Stimulated activated CD8-positive, alpha-beta memory T cell treated with anti-CD3 and anti-CD28 coated beads, Interleukin-4, amount 100 ng/mL, for 24 hours (primary cell): ENCODE data around the gene MTAP.

Source experiments
- DNase-seq: peaks from one replicate; pipeline ENCODE4 v3.0.0-alpha.2; 2020; ENCODE audit warnings: low read depth

MTAP gene

DNA sequence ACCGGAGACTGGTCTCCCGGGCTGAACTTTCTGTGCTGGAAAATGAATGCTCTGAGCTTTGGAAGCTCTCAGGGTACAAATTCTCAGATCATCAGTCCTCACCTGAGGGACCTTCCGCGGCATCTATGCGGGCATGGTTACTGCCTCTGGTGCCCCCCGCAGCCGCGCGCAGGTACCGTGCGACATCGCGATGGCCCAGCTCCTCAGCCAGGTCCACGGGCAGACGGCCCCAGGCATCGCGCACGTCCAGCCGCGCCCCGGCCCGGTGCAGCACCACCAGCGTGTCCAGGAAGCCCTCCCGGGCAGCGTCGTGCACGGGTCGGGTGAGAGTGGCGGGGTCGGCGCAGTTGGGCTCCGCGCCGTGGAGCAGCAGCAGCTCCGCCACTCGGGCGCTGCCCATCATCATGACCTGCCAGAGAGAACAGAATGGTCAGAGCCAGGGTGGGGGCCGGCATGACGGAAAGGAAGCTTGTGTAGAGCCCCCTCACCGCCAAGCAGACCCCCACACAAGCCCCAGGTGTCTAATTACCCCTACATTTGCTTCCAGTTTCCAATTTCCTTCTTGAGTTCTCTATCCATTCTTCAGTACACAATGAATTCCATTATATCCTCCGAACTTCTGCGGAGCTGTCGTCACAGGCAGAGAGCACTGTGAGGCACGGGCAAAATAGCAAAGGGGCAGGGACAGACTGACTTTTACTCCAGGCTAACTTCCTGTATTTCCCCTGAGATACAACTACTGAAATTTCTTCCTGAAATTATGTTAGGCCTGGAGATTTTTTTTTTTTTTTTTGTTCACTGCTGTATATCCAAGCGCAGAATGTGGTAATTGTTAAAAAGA is 168.6 kb downstream of the MTAP start:
- DNase-seq = no peak

DNA sequence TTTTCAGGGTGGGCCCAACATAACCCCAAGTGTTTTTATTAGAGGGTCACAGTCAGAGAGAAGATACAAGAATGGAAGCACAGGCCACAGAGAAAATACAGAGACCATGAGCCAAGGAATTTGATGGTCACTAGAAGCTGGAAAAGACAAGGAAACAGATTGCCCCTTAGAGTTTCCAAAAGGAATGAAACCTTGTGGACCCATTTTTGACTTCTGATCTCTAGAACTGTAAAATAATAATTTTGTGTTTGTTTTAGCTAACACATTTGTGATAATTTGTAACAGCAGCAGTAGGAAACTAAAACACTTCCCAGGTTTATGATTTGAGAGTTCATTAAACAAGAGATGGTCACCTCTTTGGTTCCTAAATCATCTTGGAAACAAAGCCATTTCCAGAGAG is 169.9 kb downstream of the MTAP start:
- no peak for DNase-seq

DNA sequence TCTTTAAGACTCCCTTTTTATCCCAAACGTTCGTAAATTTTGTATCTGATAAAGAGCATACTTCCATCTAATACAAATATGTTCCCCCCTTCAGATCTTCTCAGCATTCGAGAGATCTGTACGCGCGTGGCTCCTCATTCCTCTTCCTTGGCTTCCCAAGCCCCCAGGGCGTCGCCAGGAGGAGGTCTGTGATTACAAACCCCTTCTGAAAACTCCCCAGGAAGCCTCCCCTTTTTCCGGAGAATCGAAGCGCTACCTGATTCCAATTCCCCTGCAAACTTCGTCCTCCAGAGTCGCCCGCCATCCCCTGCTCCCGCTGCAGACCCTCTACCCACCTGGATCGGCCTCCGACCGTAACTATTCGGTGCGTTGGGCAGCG is 171.9 kb downstream of the MTAP start:
- DNase-seq = no peak

DNA sequence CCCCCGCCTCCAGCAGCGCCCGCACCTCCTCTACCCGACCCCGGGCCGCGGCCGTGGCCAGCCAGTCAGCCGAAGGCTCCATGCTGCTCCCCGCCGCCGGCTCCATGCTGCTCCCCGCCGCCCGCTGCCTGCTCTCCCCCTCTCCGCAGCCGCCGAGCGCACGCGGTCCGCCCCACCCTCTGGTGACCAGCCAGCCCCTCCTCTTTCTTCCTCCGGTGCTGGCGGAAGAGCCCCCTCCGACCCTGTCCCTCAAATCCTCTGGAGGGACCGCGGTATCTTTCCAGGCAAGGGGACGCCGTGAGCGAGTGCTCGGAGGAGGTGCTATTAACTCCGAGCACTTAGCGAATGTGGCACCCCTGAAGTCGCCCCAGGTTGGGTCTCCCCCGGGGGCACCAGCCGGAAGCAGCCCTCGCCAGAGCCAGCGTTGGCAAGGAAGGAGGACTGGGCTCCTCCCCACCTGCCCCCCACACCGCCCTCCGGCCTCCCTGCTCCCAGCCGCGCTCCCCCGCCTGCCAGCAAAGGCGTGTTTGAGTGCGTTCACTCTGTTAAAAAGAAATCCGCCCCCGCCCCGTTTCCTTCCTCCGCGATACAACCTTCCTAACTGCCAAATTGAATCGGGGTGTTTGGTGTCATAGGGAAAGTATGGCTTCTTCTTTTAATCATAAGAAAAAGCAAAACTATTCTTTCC is 172.4 kb downstream of the MTAP start:
- DNase-seq = peak; percentile 24

DNA sequence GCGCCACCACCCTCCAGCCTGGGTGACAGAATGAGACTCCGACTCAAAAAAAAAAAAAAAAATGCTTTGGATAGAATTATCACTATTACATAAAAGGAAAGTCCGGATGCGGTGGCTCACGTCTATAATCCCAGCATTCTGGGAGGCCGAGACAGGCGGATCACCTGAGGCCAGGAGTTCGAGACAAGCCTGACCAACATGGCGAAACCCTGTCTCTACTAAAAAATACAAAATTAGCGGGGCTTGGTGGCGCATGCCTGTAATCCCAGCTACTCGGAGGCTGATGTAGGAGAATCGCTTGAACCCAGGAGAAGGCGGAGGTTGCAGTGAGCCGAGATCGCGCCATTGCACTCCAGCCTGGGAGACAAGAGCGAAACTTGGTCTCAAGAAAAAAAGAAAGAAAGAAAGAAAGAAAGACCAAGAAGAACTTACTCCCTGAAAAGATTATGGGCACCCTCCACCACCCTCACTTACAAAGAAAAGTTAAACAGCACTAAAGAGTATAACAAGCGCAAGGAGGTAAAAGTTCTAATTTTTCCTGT is 174.0 kb downstream of the MTAP start:
- DNase-seq = no peak

DNA sequence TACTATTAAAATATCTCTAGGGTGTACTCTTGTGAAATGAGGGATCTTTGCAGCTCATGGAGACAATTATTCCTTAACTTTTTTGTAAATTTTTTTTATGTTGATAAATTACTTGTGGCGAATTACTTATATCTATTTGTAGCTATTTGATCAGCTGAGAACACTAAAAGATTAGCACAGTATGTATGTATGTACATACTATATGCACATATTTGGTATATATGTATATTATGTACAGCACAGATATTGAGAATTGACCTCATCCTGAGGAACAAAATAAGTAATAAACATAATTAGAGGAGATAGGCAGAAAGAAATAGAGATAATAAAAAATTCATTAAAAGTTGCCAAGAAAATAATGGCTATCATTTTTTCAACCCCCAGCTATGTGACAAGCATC is 180.0 kb downstream of the MTAP start:
- no peak for DNase-seq

DNA sequence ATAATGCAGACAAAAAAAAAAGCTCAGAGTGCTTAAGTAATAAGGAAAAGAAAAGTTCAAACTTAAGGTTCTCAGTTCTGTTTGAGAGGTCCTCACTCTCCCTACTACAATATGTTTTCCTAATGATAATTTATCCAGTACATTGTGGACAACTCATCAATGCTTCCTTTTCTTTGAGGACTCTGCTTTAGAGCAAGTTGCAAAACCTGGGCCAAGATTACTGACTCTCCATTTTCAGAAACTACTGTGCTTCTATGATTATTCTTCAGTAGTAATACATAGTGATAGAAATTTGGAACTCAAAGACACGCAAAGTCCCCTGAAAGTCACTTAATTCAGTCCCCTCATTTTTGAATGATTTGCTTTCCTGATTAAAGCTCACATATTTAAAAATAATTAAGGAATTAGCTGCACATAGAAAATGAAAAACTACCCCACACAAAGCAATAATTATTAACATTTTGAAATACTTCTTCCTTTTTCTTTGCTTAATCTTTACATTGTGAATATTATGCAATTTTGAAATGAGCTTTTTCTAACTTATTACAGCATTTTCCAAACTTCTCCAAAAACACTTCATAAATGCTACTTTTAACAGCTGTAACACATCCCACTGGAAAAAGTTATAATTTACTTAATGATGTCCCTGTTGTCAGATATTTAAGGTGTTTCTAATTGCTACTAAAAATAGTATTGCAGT is 180.6 kb downstream of the MTAP start:
- DNase-seq = no peak

DNA sequence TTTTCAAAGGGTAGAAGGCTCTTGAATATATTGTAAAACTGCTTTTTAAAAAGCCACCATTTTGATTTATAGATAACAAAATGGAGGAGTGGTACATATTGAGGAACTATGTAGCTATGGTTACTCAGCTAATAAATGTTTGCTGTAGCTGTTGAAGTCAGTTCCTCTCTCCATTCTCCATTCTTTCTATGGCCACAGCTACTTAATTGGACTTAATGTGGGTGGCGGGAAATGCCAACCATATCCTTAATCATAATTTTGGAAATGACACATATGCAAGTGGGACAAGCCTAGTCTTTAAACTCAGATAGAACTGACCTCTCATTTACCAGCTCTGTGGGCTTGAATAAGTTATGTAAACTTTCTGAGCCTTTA is 181.1 kb downstream of the MTAP start:
- no peak for DNase-seq

DNA sequence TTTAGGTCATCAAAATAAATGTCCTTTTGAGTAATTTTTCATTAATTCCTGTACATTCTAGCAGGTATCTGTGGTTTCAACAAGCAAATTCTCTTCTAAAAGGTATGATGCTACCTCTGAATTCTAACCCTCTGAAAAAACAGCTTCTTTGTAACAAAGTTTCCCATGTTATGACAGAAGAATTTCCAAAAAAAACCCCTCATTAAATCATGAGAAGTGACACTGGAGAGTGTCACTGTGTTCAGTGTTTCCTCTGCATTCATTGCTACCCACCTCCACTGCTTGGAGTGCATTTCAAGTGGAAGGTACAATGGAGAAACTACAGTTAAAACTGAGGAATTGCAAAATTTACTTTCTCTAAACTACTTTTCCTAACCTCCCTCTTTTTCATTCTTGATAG is 181.7 kb downstream of the MTAP start:
- DNase-seq = no peak

DNA sequence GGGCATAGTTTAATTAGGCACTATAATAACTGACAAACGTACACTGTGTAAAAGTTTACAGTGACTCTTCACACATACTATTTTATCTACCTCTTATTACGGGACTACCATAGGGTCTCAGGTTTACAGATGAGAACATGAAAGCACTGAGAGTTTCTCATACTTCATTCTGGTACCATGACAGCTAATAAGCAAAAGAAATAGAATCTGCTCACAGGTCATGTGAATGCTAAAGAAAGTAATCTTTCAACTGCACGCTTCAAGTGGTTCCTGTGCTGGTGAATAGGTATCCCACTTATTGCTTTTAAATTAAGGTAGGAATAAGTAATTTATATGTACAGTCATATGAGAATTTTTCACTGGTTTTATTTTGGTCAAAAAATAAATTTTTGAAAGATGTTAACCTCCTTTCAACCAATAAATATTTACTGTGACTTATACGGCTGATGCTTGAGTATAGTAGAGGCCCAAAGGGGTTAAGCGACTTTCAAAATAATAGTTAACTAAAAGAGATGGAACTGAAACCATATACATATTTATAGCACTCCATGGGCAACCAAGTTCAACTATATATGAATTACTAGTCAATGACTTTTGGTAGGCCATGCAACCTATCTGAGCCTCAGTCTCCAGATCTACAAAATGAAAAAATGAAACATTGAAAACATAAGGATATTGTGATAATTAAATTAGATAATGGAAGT is 183.7 kb downstream of the MTAP start:
- DNase-seq = no peak
